Activated T-helper 2 cell treated with anti-CD3 and anti-CD28 coated beads, Interferon-gamma antibody, Interleukin-2, Interleukin-4, amounts not matched to agents 10 μg/mL and 5 μg/mL and 100 μg/mL, durations not matched to agents 14 hours and 24 hours and 36 hours (primary cell): Measurements from ENCODE around the gene WRNIP1. TPM values are rescaled to one million over a fixed set of nuclear protein-coding genes. Genes with fewer than 3 reads are reported as not detected.

ENCODE experiments used
- DNase-seq: peaks from one replicate; pipeline ENCODE4 v3.0.0; 2021; ENCODE audit warnings: low spot score
- H3K27ac Mint-ChIP-seq: one replicate; pipeline ENCODE4 v1.8.0; 2021; ENCODE audit warnings: mixed read lengths
- H3K27me3 Mint-ChIP-seq: one replicate; pipeline ENCODE4 v1.8.0; 2021; ENCODE audit warnings: low read depth, mixed read lengths
- H3K36me3 Mint-ChIP-seq: one replicate; pipeline ENCODE4 v1.8.0; 2021; ENCODE audit warnings: low read depth, mixed read lengths
- H3K4me1 Mint-ChIP-seq: one replicate; pipeline ENCODE4 v1.8.0; 2021; ENCODE audit warnings: low read depth, mixed read lengths
- H3K4me3 Mint-ChIP-seq: one replicate; pipeline ENCODE4 v1.8.0; 2021; ENCODE audit warnings: low read depth, mild to moderate bottlenecking, moderate library complexity, mixed read lengths
- H3K9me3 Mint-ChIP-seq: one replicate; pipeline ENCODE4 v1.8.0; 2021; ENCODE audit warnings: mixed read lengths
- intact Hi-C: fragments of 100-400 bp; cut with micrococcal nuclease; formaldehyde crosslinking; loops from one replicate; pipeline ENCODE4 v1.15.1; 2023
- total RNA-seq: library from RNA; stranded (reverse); gene quantifications from 2 replicates; pipeline ENCODE4 v1.2.3, GENCODE V29; 2022

WRNIP1 gene
- 47.2 and 47.8 TPM in 2 replicates for total RNA-seq

- Mint-ChIP-seq H3K27me3 (no peaks in the 10 kb centered on the region), H3K27ac (peak within 1 kb of the TSS; percentile 98), H3K36me3 (peaks cover 29% of the 10 kb centered on the region), H3K9me3 (no peaks in the 10 kb centered on the region), H3K4me1 (peaks cover 47% of the 10 kb centered on the region), H3K4me3 (peak within 1 kb of the TSS; percentile 90)
- peak; percentile 96 for DNase-seq
- intact Hi-C loops, result loop anchor here (1.0 to 10.0 kb wide), 8 partner anchors 76 to 1249 kb away; partner anchors contain the start of genes BPHL, GMDS, PSMG4 and SERPINB1
These were observed at the start of gene WRNIP1 for GRCh38 chr6:2765166-2765895. Gene WRNIP1, plus strand, starts transcription at chr6:2765393. Its CDS starts 230 bp downstream, at chr6:2765623.

GRCh38 chr6:2715737-2716136 is 49.5 kb upstream of the WRNIP1 start:
- H3K27ac Mint-ChIP-seq, result no peak overlapping the region
- H3K36me3 Mint-ChIP-seq, result no peaks in the 10 kb centered on the region
- DNase-seq, result no peak
- H3K9me3 Mint-ChIP-seq, result peaks cover 10% of the 10 kb centered on the region
- H3K27me3 Mint-ChIP-seq, result peaks cover 4% of the 10 kb centered on the region
- intact Hi-C loops, result no loop called here
- no peaks in the 10 kb centered on the region for H3K4me1 Mint-ChIP-seq
- no peak overlapping the region for H3K4me3 Mint-ChIP-seq

GRCh38 chr6:2716936-2717700 is 48.1 kb upstream of the WRNIP1 start:
- Mint-ChIP-seq H3K36me3 (no peaks in the 10 kb centered on the region), H3K27me3 (peaks cover 10% of the 10 kb centered on the region), H3K4me1 (no peaks in the 10 kb centered on the region), H3K9me3 (peaks cover 3% of the 10 kb centered on the region), H3K4me3 (no peak overlapping the region), H3K27ac (no peak overlapping the region)
- intact Hi-C loops, result no loop called here
- DNase-seq, result no peak

- Mint-ChIP-seq H3K9me3 (no peaks in the 10 kb centered on the region), H3K27me3 (peaks cover 10% of the 10 kb centered on the region), H3K27ac (no peak overlapping the region), H3K4me3 (no peak overlapping the region), H3K36me3 (no peaks in the 10 kb centered on the region), H3K4me1 (no peaks in the 10 kb centered on the region)
- DNase-seq, result no peak
- intact Hi-C loops, result no loop called here
These were observed 46.7 kb upstream of the WRNIP1 start for GRCh38 chr6:2718334-2719092.

- Mint-ChIP-seq H3K4me1 (no peaks in the 10 kb centered on the region), H3K9me3 (no peaks in the 10 kb centered on the region), H3K27me3 (peaks cover 10% of the 10 kb centered on the region), H3K36me3 (no peaks in the 10 kb centered on the region), H3K27ac (no peak overlapping the region), H3K4me3 (no peak overlapping the region)
- intact Hi-C loops, result no loop called here
- no peak for DNase-seq
These were observed 46.1 kb upstream of the WRNIP1 start for GRCh38 chr6:2719093-2719455.

- DNase-seq, result no peak
- H3K9me3 Mint-ChIP-seq, result no peaks in the 10 kb centered on the region
- intact Hi-C loops, result no loop called here
- H3K4me3 Mint-ChIP-seq, result no peak overlapping the region
- H3K4me1 Mint-ChIP-seq, result peaks cover 3% of the 10 kb centered on the region
- H3K36me3 Mint-ChIP-seq, result no peaks in the 10 kb centered on the region
- peaks cover 17% of the 10 kb centered on the region for H3K27me3 Mint-ChIP-seq
- H3K27ac Mint-ChIP-seq, result no peak overlapping the region
These were observed 44.0 kb upstream of the WRNIP1 start for GRCh38 chr6:2721219-2721618.

- H3K27ac Mint-ChIP-seq, result no peak overlapping the region
- no peaks in the 10 kb centered on the region for H3K36me3 Mint-ChIP-seq
- no peaks in the 10 kb centered on the region for H3K9me3 Mint-ChIP-seq
- H3K4me3 Mint-ChIP-seq, result no peak overlapping the region
- DNase-seq, result no peak
- intact Hi-C loops, result no loop called here
- peaks cover 15% of the 10 kb centered on the region for H3K27me3 Mint-ChIP-seq
- peaks cover 4% of the 10 kb centered on the region for H3K4me1 Mint-ChIP-seq
These were observed 39.7 kb upstream of the WRNIP1 start for GRCh38 chr6:2725364-2725988.

GRCh38 chr6:2725999-2726567 is 39.1 kb upstream of the WRNIP1 start:
- Mint-ChIP-seq H3K27me3 (peaks cover 14% of the 10 kb centered on the region), H3K27ac (no peak overlapping the region), H3K4me1 (peaks cover 4% of the 10 kb centered on the region), H3K9me3 (no peaks in the 10 kb centered on the region), H3K36me3 (no peaks in the 10 kb centered on the region), H3K4me3 (no peak overlapping the region)
- intact Hi-C loops, result no loop called here
- no peak for DNase-seq

GRCh38 chr6:2729921-2730320 is 35.3 kb upstream of the WRNIP1 start:
- H3K27ac Mint-ChIP-seq, result no peak overlapping the region
- DNase-seq, result no peak
- H3K4me3 Mint-ChIP-seq, result no peak overlapping the region
- no peaks in the 10 kb centered on the region for H3K36me3 Mint-ChIP-seq
- H3K4me1 Mint-ChIP-seq, result peaks cover 9% of the 10 kb centered on the region
- intact Hi-C loops, result no loop called here
- no peaks in the 10 kb centered on the region for H3K9me3 Mint-ChIP-seq
- peaks cover 4% of the 10 kb centered on the region for H3K27me3 Mint-ChIP-seq

- Mint-ChIP-seq H3K27ac (no peak overlapping the region), H3K4me3 (no peak overlapping the region), H3K27me3 (peaks cover 2% of the 10 kb centered on the region), H3K36me3 (no peaks in the 10 kb centered on the region), H3K9me3 (no peaks in the 10 kb centered on the region), H3K4me1 (peaks cover 9% of the 10 kb centered on the region)
- no peak for DNase-seq
- intact Hi-C loops, result no loop called here
These were observed 34.7 kb upstream of the WRNIP1 start for GRCh38 chr6:2730353-2731107.

- no peak for DNase-seq
- Mint-ChIP-seq H3K36me3 (no peaks in the 10 kb centered on the region), H3K4me1 (peaks cover 5% of the 10 kb centered on the region), H3K27ac (no peak overlapping the region), H3K4me3 (no peak overlapping the region), H3K9me3 (no peaks in the 10 kb centered on the region), H3K27me3 (peaks cover 3% of the 10 kb centered on the region)
- intact Hi-C loops, result no loop called here
These were observed 33.8 kb upstream of the WRNIP1 start for GRCh38 chr6:2731281-2731909.
